GM12865 (cell line): ENCODE measurements around the gene NDUFB8.

ENCODE experiments used
- DNase-seq: peaks from one replicate; pipeline ENCODE4 v3.0.0; 2010; ENCODE audit warnings: low read depth
- H3K4me3 ChIP-seq: 2 replicates; pipeline ENCODE4 v1.5.1; 2011; ENCODE audit warnings: mild to moderate bottlenecking, low read depth, low read length, control low read depth
- TF ChIP-seq, protein P1 (sequence below): IDR thresholded peaks from 2 replicates; pipeline ENCODE4 v1.5.1; 2011; ENCODE audit warnings: low read length, control low read depth, low read depth, inconsistent platforms; ENCODE audit not compliant: insufficient read depth; ENCODE audit errors: missing control alignments

The NDUFB8 gene

DNA sequence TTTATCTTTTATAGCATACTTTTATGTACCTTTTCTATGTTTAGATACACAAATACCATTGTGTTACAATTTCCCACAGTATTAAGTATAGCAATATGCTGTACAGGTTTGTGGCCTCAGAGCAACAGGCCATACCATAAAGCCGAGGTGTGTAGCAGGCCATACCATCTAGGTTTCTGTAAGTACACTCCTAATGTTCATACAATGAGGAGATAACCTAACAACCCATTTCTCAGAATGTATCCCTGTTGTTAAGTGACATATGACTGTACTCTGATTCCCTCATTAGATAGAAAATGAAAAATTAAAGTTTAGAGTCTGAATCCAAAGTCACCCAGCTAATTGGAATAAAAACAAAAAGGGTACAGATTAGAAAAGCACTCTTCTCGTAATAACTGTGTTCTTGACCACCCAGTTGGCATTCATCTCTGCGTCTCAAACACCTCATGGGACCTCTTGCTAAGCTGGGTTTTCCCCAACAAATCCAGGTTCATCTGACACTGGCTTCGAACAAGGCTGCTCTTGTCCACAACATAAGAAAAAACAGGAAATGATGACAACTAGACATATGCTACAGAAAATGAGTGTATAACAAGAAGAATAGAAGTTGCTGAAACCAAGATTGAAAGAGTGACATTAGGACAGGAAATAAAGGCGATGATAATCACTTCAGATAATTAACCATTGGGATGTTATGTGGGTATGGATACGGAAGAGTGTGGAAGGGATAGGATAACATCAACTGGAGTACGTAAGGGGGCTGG is 1.4 kb downstream of the NDUFB8 start:
- H3K4me3 ChIP-seq: peak overlapping the region; percentile 66
- TF ChIP-seq, protein P1, sequence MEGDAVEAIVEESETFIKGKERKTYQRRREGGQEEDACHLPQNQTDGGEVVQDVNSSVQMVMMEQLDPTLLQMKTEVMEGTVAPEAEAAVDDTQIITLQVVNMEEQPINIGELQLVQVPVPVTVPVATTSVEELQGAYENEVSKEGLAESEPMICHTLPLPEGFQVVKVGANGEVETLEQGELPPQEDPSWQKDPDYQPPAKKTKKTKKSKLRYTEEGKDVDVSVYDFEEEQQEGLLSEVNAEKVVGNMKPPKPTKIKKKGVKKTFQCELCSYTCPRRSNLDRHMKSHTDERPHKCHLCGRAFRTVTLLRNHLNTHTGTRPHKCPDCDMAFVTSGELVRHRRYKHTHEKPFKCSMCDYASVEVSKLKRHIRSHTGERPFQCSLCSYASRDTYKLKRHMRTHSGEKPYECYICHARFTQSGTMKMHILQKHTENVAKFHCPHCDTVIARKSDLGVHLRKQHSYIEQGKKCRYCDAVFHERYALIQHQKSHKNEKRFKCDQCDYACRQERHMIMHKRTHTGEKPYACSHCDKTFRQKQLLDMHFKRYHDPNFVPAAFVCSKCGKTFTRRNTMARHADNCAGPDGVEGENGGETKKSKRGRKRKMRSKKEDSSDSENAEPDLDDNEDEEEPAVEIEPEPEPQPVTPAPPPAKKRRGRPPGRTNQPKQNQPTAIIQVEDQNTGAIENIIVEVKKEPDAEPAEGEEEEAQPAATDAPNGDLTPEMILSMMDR: no peak
- DNase-seq: peak; percentile 46

DNA sequence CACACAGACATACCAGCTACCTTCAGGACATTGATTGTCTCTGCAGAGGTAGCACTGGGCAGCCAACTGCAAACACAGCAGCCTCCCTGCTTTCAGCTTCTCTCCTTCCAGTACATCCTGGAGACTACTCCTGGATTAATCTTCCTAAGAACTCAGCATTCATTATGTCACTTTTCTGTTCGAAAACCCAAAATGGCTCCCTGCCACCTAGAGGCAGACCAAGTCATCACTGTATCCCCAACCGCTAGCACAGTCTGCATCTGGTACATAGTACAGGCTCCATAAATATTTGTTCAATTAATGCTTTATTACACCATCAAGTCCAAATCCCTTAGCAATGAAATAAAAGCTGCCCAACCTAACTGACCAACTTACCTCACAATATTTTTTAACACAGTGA is 5.0 kb downstream of the NDUFB8 start:
- DNase-seq: no peak
- no peak overlapping the region for H3K4me3 ChIP-seq
- TF ChIP-seq, protein P1: no peak

DNA sequence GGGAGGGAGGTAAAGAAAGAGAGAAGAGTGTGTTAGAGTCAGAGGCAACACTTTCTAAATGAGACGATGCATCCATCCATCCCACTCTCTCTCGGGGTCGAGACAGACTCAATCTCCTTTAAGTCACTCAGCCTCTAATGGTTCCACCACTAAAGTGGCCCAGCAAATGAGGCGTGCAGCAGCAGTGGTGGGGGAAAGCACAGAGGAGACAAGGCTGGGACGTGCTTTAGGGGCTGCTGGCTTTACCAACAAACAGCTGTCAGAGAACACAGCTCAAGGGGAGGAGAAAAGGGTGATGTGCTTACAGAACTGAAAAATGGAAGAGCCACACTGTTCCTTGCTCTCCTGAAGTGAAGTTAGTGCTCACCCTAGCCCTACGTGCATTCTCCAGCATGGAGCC is 5.5 kb downstream of the NDUFB8 start:
- no peak overlapping the region for H3K4me3 ChIP-seq
- TF ChIP-seq, protein P1: no peak
- no peak for DNase-seq

DNA sequence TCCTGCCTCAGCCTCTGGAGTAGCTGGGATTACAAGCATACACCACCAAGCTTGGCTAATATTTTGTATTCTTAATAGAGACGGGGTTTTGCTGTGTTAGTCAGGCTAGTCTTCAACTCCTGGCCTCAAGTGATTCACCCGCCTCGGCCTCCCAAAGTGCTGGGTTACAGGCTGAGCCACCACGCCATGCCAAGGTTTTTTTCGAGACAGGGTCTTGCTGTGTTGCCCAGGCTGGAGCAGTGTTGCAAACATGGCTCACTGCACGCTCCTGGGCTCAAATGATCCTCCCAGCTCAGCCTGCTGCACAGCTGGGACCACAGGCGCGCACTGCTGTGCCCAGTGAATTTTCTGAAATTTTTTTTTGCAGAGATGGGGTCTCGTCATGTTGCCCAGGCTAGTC is 6.7 kb downstream of the NDUFB8 start:
- no peak for DNase-seq

DNA sequence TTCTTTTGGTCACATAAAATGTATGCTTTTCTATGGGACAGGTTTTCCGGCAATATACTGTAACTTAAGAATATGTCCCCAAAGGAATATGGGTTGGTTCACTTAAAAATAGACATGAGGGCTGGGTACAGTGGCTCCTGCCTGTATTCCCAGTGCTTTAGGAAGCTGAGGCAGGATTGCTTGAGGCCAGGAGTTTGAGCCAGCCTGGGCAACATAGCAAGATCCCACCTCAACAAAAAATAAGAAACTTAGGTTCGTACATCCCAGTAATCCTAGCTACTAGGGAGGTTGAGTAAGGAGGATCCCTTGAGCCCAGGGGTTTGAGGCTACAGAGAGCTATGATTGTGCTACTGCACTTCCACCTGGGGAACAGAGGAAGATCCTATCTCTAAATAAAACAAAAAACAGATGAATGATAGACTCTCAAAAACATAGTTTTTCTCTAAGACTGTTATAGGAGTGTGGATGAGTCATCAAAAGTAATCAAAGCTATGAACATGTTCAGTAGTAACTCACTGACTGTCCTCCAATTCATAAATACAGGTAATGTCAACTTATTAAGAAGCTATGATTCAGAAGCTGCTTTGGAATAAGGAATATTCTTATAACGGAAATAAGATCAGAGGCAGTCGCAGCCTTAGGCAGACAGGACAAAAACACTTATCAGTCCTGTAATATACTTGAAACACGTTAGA is 7.4 kb downstream of the NDUFB8 start:
- TF ChIP-seq, protein P1: no peak
- DNase-seq: no peak
- no peak overlapping the region for H3K4me3 ChIP-seq

More for the DNA sequence above, 6.7 kb downstream of the NDUFB8 start:
- no peak overlapping the region for H3K4me3 ChIP-seq
- TF ChIP-seq, protein P1: no peak

DNA sequence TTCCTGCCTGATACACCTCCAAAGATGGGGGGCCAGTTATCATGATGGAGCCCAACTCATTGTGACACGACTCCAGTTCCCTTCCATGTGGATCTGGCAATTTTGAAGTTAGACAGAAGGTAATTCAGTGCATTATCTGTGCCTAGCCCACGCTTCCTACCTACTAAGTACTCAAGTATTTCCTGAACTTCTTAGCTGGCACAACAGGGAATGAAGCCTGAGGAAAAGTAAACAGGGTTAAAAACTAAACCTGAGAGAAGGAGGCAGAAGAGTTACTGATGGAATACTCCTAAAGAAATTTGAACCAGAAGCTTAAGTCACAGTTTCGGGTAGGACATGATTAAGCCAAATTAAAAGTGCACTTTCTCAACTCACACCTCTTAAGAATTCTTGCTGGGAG is 8.9 kb downstream of the NDUFB8 start:
- TF ChIP-seq, protein P1: no peak
- H3K4me3 ChIP-seq: no peak overlapping the region

More for the DNA sequence above, 8.9 kb downstream of the NDUFB8 start:
- no peak for DNase-seq
